Caco-2 (cell line): ENCODE measurements around the gene DDX11. TPM values are rescaled to one million over a fixed set of nuclear protein-coding genes. Genes with fewer than 3 reads are reported as not detected.
"Not testable (repeated sequence)": the region's sequence is repeated elsewhere in the genome, so short reads cannot be mapped to it uniquely, and the experiment has no call there.

Experiments used
- BruUV-seq: library from RNA; stranded (reverse); fragments of 400-500 nt; replicated peaks from 2 replicates; lab custom pipeline; 2021; lab: Mats Ljungman, UMichigan
- CTCF ChIA-PET: fragments of 300-600 bp; sonication (Branson Sonifier 250); formaldehyde crosslinking; loops from one replicate; lab custom pipeline; 2022; ENCODE audit warnings: antibody characterized with exemption; lab: Charles Lee
- POLR2A ChIA-PET: fragments of 300-600 bp; sonication (Branson Sonifier 250); formaldehyde crosslinking; loops from one replicate; lab custom pipeline; 2022; ENCODE audit warnings: antibody characterized with exemption; lab: Charles Lee
- DNase-seq, 2 experiments: peaks; one replicate each; pipeline versions ENCODE4 v3.0.0 to v3.0.0-alpha.2; 2020 to 2022
- H3K27me3 ChIP-seq: replicated peaks from 2 replicates; pipeline ENCODE4 v1.6.0; 2011; ENCODE audit warnings: low read length; ENCODE audit not compliant: control insufficient read depth, insufficient read depth
- H3K36me3 ChIP-seq: 2 replicates; pipeline ENCODE4 v1.5.1; 2011; ENCODE audit warnings: low read length; ENCODE audit not compliant: control insufficient read depth, insufficient read depth
- H3K4me1 ChIP-seq: fragments of 250-450 bp; sonication (Bioruptor Pico); 2 replicates; pipeline ENCODE4 v1.5.1; 2020; ENCODE audit warnings: mild to moderate bottlenecking
- H3K4me3 ChIP-seq: 2 replicates; pipeline ENCODE4 v1.5.1; 2011; ENCODE audit warnings: low read depth, mild to moderate bottlenecking, control low read depth, low read length
- H3K9me3 ChIP-seq: fragments of 250-450 bp; sonication (Bioruptor Pico); 2 replicates; pipeline ENCODE4 v1.5.1; 2020; ENCODE audit warnings: mild to moderate bottlenecking, moderate library complexity
- H3K27ac Mint-ChIP-seq: one replicate; pipeline ENCODE4 v1.8.0; 2022; ENCODE audit warnings: mixed read lengths; ENCODE audit not compliant: unreplicated experiment
- H3K27me3 Mint-ChIP-seq: one replicate; pipeline ENCODE4 v1.8.0; 2022; ENCODE audit warnings: mixed read lengths; ENCODE audit not compliant: insufficient read depth, unreplicated experiment
- H3K36me3 Mint-ChIP-seq: one replicate; pipeline ENCODE4 v1.8.0; 2022; ENCODE audit warnings: mild to moderate bottlenecking, mixed read lengths; ENCODE audit not compliant: insufficient read depth, unreplicated experiment
- H3K4me1 Mint-ChIP-seq: one replicate; pipeline ENCODE4 v1.8.0; 2022; ENCODE audit warnings: low read depth, mixed read lengths; ENCODE audit not compliant: unreplicated experiment
- H3K4me3 Mint-ChIP-seq: one replicate; pipeline ENCODE4 v1.8.0; 2022; ENCODE audit warnings: mild to moderate bottlenecking, moderate library complexity, mixed read lengths; ENCODE audit not compliant: unreplicated experiment
- H3K9me3 Mint-ChIP-seq: one replicate; pipeline ENCODE4 v1.8.0; 2022; ENCODE audit warnings: mixed read lengths; ENCODE audit not compliant: unreplicated experiment
- intact Hi-C: fragments of 100-400 bp; cut with micrococcal nuclease; formaldehyde crosslinking; loops from one replicate; pipeline ENCODE4 v1.10.0; 2022; ENCODE audit not compliant: unreplicated experiment
- total RNA-seq: library from RNA; stranded (reverse); gene quantifications from 2 replicates; pipeline ENCODE4 v1.2.3, GENCODE V29; 2022
- TF ChIP-seq, protein P1 (sequence below), 2 experiments: fragments of 200-600 bp in 1 of 2; IDR thresholded peaks; 1 replicate in 1 of 2; 2 replicates in 1 of 2; pipeline versions ENCODE4 v1.5.1 to v1.8.0; 2011 to 2022; ENCODE audit warnings: antibody characterized with exemption in 1 of 2, control low read depth in 1 of 2, inconsistent platforms in 1 of 2, low read depth in 1 of 2, low read length in 1 of 2, mild to moderate bottlenecking in 1 of 2, moderate library complexity in 1 of 2; ENCODE audit not compliant: insufficient read depth in 1 of 2, severe bottlenecking in 1 of 2, unreplicated experiment in 1 of 2

The DDX11 gene
- total RNA-seq, 1 experiment from 2014 or later = 175 TPM

DNA sequence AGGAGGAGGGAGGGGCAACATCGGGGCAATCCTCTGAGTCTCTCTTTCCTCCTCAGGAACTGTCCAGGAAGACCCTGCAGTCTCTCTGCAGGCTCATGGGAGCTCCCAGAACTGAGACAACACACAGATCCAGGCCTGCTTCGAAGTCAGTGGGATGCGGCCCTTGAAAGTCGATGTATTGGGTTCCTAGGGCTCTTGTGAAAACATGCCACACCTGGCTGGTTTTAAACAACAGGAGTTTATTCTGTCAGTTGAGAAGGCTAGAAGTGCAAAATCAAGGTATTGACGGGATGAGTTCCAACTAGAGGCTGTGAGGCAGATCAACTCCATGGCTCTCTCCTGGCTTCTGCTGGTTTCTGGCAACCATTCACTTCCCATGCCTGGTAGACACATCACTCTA lies 36.6 kb downstream of the DDX11 start:
- H3K27me3 ChIP-seq, DNase-seq, H3K9me3 Mint-ChIP-seq, H3K4me1 ChIP-seq, CTCF ChIA-PET, H3K27ac Mint-ChIP-seq, H3K27me3 Mint-ChIP-seq, BruUV-seq, H3K36me3 ChIP-seq, H3K9me3 ChIP-seq, H3K4me3 Mint-ChIP-seq, H3K4me3 ChIP-seq, POLR2A ChIA-PET, intact Hi-C loops, H3K4me1 Mint-ChIP-seq: not testable (repeated sequence)
- H3K36me3 Mint-ChIP-seq = peaks cover 24% of the 10 kb centered on the region

DNA sequence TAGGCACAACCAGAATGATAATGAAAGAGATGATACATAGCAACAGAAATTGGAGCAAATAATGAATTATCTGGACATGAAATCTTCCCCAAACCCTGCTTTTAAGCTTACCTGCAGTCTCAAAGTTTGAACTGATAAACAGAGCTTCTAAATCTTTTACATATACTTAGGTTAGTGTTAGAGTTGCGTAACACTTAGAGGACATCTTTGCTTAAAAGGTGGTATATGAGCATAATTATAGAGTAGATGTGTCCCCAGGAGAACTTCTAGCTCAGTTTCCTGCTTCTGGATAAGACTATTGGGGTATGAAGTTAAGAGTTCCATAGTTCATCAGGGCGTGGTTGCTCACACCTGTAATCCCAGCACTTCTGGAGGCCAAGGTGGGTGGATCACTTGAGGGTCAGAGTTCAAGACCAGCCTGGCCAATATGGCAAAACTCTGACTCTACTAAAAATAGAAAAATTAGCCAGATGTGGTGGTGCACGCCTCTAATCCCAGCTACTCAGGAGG lies 41.5 kb downstream of the DDX11 start:
- intact Hi-C loops, H3K4me1 Mint-ChIP-seq, H3K27ac Mint-ChIP-seq, DNase-seq, H3K27me3 ChIP-seq, H3K4me3 ChIP-seq, H3K36me3 Mint-ChIP-seq, H3K9me3 ChIP-seq, POLR2A ChIA-PET, BruUV-seq, H3K27me3 Mint-ChIP-seq, H3K9me3 Mint-ChIP-seq, H3K36me3 ChIP-seq, H3K4me3 Mint-ChIP-seq, CTCF ChIA-PET: not testable (repeated sequence)
- H3K4me1 ChIP-seq = peaks cover 17% of the 10 kb centered on the region

DNA sequence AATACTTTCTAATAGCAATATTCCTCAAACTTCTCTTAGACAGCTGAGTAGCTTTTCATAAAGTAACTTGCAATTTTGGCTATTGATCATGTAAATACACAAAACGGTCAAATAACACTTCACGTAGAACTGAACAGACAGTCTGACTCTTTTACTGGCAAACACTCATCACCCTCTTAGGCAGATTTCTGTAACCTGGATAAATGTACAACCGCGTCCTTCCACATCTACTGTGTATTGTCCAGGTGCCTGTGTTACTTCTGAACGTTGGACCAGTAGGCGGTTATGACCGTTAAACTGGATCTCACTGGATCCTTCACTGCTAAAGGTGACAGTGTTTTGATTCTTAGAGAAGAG lies 43.2 kb downstream of the DDX11 start:
- POLR2A ChIA-PET, H3K27me3 ChIP-seq, H3K36me3 Mint-ChIP-seq, H3K4me3 ChIP-seq, H3K4me1 Mint-ChIP-seq, H3K9me3 ChIP-seq, H3K36me3 ChIP-seq, H3K27ac Mint-ChIP-seq, CTCF ChIA-PET, H3K27me3 Mint-ChIP-seq, BruUV-seq, DNase-seq, H3K9me3 Mint-ChIP-seq: not testable (repeated sequence)
- H3K4me3 Mint-ChIP-seq = peak overlapping the region; percentile 69
- intact Hi-C loops = loop anchor here (1.0 kb wide), 1 partner anchor 121 kb away; no protein-coding TSS in a partner anchor
- peaks cover 17% of the 10 kb centered on the region for H3K4me1 ChIP-seq

DNA sequence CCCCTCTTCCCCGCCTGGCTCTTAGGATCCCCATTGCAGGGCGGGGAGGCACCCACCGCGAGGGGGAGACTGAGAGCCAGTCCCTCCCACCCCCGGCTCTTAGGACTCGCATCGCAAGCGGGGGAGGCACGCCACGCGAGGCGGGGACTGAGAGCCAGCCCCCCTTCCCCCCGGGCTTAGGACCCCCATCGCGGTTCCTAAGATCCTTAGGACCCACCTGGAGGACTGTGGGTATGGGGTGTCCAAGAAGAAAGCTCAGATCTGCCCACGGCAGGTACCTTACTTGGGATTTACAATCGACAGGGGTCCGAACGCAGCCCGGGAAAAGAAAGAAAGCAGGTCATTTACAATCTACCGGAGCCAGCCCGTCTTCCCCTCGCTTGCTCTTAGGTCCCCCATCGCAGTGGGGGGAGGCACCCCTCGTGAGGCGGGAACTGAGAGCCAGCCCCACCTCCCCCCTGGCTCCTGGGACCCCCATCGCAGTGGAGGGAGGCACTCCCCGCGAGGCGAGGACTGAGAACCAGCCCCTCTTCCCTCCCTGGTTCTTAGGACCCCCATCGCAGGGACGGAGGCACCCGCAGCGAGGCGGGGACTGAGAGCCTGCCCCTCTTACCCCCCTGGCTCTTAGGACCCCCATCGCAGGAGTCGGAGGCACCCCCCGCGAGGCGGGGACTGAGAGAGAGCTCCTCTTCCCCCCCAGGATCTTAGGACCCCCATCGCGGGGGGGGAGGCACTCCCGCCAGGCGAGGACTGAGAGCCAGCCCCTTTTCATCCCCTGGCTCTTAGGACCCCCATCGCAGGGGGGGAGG lies 43.7 kb downstream of the DDX11 start:
- no peaks in the 10 kb centered on the region for H3K9me3 Mint-ChIP-seq
- H3K4me3 Mint-ChIP-seq = peak overlapping the region; percentile 69
- intact Hi-C loops = loop anchor here (1.0 to 2.0 kb wide), 2 partner anchors 59 to 121 kb away; no protein-coding TSS in a partner anchor
- no peaks in the 10 kb centered on the region for H3K4me1 Mint-ChIP-seq
- no peak overlapping the region for H3K27ac Mint-ChIP-seq
- no TSS peak for BruUV-seq
- peaks cover 6% of the 10 kb centered on the region for H3K36me3 Mint-ChIP-seq
- Histone ChIP-seq H3K36me3 (no peaks in the 10 kb centered on the region), H3K4me1 (peaks cover 17% of the 10 kb centered on the region), H3K9me3 (no peaks in the 10 kb centered on the region), H3K27me3 (peaks cover 3% of the 10 kb centered on the region; the same call in 1 of the 2 replicates), H3K4me3 (peak overlapping the region; percentile 40)
- DNase-seq = peak in 1 of 2 experiments; percentile 79
- POLR2A ChIA-PET = no interaction called here
- H3K27me3 Mint-ChIP-seq = peaks cover 7% of the 10 kb centered on the region
- TF ChIP-seq, protein P1, sequence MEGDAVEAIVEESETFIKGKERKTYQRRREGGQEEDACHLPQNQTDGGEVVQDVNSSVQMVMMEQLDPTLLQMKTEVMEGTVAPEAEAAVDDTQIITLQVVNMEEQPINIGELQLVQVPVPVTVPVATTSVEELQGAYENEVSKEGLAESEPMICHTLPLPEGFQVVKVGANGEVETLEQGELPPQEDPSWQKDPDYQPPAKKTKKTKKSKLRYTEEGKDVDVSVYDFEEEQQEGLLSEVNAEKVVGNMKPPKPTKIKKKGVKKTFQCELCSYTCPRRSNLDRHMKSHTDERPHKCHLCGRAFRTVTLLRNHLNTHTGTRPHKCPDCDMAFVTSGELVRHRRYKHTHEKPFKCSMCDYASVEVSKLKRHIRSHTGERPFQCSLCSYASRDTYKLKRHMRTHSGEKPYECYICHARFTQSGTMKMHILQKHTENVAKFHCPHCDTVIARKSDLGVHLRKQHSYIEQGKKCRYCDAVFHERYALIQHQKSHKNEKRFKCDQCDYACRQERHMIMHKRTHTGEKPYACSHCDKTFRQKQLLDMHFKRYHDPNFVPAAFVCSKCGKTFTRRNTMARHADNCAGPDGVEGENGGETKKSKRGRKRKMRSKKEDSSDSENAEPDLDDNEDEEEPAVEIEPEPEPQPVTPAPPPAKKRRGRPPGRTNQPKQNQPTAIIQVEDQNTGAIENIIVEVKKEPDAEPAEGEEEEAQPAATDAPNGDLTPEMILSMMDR (IDR thresholded peaks at IDR 0.05; ENCODE audit: insufficient read depth in 1 of 2, low read depth in 1 of 2, low read length in 1 of 2, severe bottlenecking in 1 of 2, unreplicated experiment in 1 of 2) = peak; percentile 86 to 92
- CTCF ChIA-PET = interaction anchor here (0.6 to 1.1 kb wide), 3 partner anchors 60 to 1099 kb away, joined by 3 to 6 read pairs (median 4); no protein-coding TSS in a partner anchor
